T-helper 2 cell (primary cell): ENCODE data around the gene CDHR5.
"Not testable (repeated sequence)": the region's sequence is repeated elsewhere in the genome, so short reads cannot be mapped to it uniquely, and the experiment has no call there.

Experiments
- DNase-seq, 5 experiments: peaks; one replicate each; pipeline versions ENCODE4 v3.0.0 to v3.0.0-alpha.2; 2012 to 2022
- total RNA-seq, 2 donors: gene quantifications; one replicate each; lab custom pipeline; 2026; lab: John Stamatoyannopoulos, UW

Gene CDHR5, protein sequence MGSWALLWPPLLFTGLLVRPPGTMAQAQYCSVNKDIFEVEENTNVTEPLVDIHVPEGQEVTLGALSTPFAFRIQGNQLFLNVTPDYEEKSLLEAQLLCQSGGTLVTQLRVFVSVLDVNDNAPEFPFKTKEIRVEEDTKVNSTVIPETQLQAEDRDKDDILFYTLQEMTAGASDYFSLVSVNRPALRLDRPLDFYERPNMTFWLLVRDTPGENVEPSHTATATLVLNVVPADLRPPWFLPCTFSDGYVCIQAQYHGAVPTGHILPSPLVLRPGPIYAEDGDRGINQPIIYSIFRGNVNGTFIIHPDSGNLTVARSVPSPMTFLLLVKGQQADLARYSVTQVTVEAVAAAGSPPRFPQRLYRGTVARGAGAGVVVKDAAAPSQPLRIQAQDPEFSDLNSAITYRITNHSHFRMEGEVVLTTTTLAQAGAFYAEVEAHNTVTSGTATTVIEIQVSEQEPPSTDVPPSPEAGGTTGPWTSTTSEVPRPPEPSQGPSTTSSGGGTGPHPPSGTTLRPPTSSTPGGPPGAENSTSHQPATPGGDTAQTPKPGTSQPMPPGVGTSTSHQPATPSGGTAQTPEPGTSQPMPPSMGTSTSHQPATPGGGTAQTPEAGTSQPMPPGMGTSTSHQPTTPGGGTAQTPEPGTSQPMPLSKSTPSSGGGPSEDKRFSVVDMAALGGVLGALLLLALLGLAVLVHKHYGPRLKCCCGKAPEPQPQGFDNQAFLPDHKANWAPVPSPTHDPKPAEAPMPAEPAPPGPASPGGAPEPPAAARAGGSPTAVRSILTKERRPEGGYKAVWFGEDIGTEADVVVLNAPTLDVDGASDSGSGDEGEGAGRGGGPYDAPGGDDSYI
- 0 reads per million in 2 donors for total RNA-seq

DNA sequence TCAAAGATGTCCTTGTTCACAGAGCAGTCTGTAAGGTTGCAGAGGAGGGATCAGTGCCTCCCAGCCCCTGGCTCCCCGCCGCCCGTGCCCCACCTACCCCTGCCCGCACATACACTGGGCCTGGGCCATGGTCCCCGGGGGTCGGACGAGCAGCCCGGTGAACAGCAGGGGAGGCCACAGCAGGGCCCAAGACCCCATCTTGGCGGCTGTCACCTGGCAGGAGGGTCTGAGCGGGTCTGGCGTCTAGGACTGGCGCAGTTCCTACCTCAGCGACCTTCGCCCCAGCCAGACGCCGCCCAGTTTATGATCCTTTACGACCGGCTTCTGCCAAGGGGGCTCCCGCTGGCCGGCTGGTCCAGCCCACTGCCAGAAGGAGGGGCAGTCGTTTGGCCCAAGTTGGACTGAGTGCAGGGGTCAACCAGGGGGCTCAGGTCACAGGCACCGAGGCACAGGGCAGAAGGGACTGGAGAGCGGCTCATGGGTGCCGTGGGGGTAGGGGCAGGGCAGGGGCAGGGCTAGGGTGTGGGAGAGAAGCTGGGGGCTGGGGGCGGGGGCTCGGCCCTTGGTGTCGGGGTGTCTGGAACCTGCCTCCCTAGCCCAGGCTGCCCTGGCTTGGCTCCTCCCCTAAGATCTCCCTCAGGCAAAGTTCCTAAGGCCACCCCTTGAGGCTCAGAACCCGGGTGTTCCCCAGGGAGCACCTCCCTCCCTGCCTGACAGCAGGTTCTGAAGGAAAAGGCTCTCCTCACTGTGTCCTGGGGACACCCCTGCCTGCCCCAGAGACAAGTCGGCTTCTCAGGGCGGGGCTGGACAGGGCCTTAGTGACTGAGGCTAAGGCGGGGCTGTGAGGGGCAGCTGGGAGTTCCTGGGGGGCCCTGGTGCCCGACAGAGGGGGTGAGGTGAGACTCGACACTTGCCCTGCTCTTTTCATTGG, at the start of gene CDHR5:
Gene CDHR5, minus strand, starts transcription at position 251 of the 931 bp plus-strand sequence. Its CDS starts 53 bp downstream, at position 198.
- DNase-seq = no peak

GRCh38 chr11:674406-674805, 49.7 kb upstream of the CDHR5 start:
- DNase-seq = no peak

DNA sequence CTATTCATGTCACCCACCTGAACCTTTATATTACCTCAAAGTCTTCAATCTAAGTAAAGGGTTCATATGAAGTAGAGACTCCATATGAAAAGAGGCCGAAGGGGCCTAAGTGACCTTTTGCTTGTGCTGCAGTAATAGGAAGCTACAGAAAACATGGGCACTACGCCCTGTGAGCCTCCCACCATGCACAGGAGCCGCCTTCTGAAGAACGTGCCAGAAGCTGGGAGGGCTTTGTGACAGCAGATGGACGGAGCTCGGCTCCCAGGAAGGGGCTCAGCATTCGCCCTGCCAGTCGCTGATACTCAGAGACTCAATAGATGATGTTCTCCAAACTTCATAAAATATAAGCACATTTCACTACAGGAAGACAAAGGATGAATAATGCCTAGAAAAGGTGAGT, 49.1 kb upstream of the CDHR5 start:
- no peak for DNase-seq

DNA sequence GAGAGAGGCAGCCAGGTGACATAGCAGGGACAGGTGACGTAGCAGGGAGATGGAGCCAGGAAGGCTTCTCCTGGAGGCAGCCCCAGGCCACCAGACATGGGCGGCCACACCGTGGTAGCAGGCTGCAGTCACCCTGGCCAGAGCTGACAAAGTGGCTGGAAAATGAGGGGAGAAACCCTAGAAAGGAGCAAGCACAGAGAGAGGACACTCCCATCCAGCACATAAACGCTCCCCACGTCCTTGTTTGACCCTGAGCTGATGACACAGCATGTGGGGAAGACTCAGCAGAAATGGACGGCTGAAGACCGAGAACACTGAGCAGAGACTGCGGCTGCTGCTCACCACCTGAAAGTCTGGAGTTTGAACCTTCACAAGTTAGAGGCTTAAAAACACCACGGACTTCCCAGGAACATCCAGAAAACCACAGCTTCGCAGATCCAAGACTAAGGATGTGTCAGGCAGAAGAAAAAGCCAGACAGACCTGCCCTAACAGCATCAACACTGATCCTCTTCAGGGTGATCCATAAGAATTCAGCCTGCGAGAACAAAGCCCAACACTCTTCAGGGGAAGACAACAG, 41.0 kb upstream of the CDHR5 start:
- DNase-seq = no peak

- DNase-seq = no peak
These were observed 40.4 kb upstream of the CDHR5 start for GRCh38 chr11:665062-665703.

DNA sequence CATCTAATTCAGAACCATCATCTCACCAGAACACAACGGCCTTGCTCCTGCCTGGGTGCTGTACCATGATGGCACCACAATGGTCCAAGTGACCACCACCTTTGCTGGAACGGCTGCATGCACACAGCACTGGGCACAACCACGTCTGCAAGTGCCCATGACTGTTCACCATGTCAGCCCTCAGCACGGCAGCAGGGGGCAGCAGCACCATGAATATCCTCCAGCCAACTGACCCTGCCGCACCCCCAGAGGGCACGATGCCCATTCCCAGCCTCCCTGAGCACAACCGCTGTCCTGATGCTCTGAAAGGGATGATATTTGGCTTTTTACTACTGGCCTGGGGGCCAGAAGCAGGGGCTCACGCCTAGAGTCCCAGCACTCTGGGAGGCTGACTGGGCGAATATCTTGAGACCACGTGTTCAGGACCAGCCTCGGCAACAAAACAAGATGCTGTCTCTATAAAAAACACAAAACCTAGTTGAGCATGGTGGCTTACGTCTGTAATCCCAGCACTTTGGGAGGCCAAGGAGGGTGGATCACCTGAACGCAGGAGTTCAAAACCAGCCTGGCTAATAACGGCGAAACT, 38.0 kb upstream of the CDHR5 start:
- DNase-seq = peak in 3 of 5 experiments; percentile 15 to 26 (median 16)

DNA sequence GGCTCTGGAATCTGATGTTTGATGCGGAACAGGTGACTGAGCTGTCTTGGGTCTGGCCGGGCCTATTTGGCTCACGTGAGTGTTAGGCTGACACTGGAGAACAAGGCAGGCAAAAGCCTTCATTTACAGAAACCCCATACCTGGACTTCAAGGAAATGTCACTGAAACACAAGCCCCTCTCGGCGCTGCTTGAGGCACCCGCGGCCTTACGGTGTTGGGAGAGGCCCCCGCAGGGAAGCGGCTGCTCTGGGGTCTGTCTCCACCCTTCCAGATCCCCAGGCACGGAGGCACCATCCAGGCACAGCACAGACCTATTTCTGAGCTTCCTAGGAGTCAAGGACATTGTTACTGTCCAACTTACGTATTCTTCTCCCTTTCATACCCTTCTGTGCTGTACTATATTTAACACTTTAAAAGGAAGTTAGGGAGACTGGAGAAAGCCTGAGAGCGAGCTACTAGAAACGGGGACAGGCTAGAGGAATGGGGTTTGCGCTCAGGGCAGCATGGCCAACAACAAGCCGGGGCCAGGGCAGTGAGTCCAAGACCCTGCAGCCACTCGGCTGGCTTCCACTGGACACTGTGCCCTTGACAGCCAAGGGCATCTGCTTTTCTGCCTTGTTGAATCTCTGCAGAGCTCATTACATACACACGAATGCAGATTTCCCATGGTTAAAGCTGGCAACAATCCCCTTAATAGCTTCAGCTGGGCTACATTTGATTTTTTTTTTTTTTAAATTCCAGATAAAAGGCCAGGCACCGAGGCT, 36.1 kb upstream of the CDHR5 start:
- no peak for DNase-seq

DNA sequence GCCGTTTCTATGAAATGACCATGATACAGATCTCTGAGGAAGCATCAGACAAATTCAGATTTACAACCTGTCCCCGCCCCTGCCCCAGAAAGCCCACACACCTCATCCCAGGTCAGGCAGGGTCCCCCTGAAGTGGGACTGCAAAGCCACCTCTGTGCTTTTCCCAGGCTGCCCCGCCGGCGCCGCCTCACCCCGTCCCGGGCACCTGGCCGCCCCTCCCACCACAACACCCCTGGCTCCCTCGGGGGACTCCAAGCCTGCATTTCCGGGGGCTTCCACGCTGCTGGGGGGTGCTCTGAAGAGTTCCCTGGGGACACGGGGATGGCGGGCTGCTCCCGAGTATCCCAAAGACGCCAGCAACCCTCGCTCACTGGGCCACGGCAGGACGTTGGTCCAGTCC, 35.5 kb upstream of the CDHR5 start:
- no peak for DNase-seq

GRCh38 chr11:659532-660085, 34.9 kb upstream of the CDHR5 start:
- no peak for DNase-seq

DNA sequence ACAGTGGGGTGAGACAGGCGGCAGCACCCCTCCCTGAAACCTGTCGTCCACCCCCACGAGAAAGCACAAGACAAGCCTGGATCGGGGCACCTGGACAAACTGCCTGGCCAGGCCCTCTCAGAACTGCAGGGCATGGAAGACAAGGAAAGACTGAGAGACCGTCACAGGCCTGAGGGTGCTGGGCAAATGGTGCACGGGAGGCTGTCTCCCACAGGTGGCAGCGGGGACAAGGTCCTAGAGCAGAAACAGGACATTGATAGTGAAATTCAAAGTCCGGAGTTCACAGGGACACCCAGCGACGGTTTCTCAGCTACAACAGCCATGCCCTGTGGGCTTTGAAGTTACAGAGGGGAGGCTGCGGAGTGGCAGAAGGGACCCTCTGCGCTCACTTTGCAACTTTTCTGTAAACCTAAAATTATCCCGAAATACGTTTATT, 33.0 kb upstream of the CDHR5 start:
- no peak for DNase-seq

GRCh38 chr11:656866-657265, 32.1 kb upstream of the CDHR5 start:
- DNase-seq = no peak

- no peak for DNase-seq
These were observed 31.7 kb upstream of the CDHR5 start for GRCh38 chr11:656426-656825.

- no peak for DNase-seq
These were observed 30.4 kb upstream of the CDHR5 start for GRCh38 chr11:655036-655726.

- DNase-seq = not testable (repeated sequence)
These were observed 29.7 kb upstream of the CDHR5 start for GRCh38 chr11:654444-654843.

- no peak for DNase-seq
These were observed 29.1 kb upstream of the CDHR5 start for GRCh38 chr11:653837-654236.

GRCh38 chr11:653136-653535, 28.4 kb upstream of the CDHR5 start:
- not testable (repeated sequence) for DNase-seq

- no peak for DNase-seq
These were observed 25.7 kb upstream of the CDHR5 start for GRCh38 chr11:650482-650881.

DNA sequence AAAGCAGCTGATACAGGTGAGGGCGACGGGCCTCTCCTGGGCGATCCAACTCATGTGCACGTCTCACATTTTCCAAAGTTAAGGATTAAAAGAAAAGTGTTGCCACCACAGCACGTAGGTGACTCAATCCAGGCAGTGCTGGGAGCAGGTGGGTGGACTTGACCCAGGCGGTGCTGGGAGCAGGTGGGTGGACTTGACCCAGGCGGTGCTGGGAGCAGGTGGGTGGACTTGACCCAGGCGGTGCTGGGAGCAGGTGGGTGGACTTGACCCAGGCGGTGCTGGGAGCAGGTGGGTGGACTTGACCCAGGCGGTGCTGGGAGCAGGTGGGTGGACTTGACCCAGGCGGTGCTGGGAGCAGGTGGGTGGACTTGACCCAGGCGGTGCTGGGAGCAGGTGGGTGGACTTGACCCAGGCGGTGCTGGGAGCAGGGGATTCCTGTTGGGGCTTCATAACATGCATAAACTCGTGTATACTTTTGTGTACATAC, 23.0 kb upstream of the CDHR5 start:
- not testable (repeated sequence) for DNase-seq

GRCh38 chr11:646214-646613, 21.5 kb upstream of the CDHR5 start:
- DNase-seq = no peak
